GM12878 (cell line): ENCODE data around the gene RFXAP. TPM values are rescaled to one million over a fixed set of nuclear protein-coding genes. Genes with fewer than 3 reads are reported as not detected.

Experiments used
- ATAC-seq: fragments of 200-7000 bp; cut with Tn5 transposase; 3 replicates; pipeline ENCODE4 v1.9.1; 2020; ENCODE audit warnings: mild to moderate bottlenecking, moderate library complexity
- BruUV-seq: library from RNA; stranded (reverse); fragments of 400-500 nt; replicated peaks from 2 replicates; lab custom pipeline; 2021; lab: Mats Ljungman, UMichigan
- CTCF ChIA-PET: fragments of 300-600 bp; sonication (Branson Sonifier 250); formaldehyde crosslinking; extraction: SDS; loops from one replicate; lab custom pipeline; 2021; ENCODE audit warnings: inconsistent platforms; lab: Yijun Ruan, JAX
- POLR2A ChIA-PET: fragments of 350-600 bp; formaldehyde crosslinking; extraction: SDS; loops from one replicate; lab custom pipeline; 2021; ENCODE audit warnings: inconsistent platforms; lab: Charles Lee
- RAD21 ChIA-PET: fragments of 300-600 bp; sonication (Branson Sonifier 250); formaldehyde crosslinking; loops from one replicate; lab custom pipeline; 2023; ENCODE audit warnings: antibody characterized with exemption; ENCODE audit not compliant: unreplicated experiment; lab: Charles Lee
- SMC1A ChIA-PET: fragments of 300-600 bp; sonication (Branson Sonifier 250); formaldehyde crosslinking; loops from one replicate; lab custom pipeline; 2023; ENCODE audit not compliant: unreplicated experiment, uncharacterized antibody; lab: Charles Lee
- DNase-seq: peaks from one replicate; pipeline ENCODE4 v3.0.0-alpha.2; 2011; ENCODE audit warnings: low read depth, low spot score
- FAIRE-seq: peaks from 3 replicates; lab custom pipeline; 2011; peaks lifted over from hg19 to GRCh38; lab: Jason Lieb, UNC
- H2AFZ ChIP-seq: 2 replicates; pipeline ENCODE4 v1.6.0; 2011; ENCODE audit warnings: low read depth, low read length, control low read depth; ENCODE audit not compliant: control insufficient read depth
- H3K27ac ChIP-seq: 2 replicates; pipeline ENCODE4 v1.5.1; 2011; ENCODE audit warnings: control low read depth; ENCODE audit not compliant: control insufficient read depth, insufficient read depth
- H3K27me3 ChIP-seq, 2 experiments: replicated peaks in 1 of 2; 2 replicates each; pipeline versions ENCODE4 v1.6.0 to v1.6.1; 2011; ENCODE audit warnings: low read length in 1 of 2; ENCODE audit not compliant: control insufficient read depth in 2 of 2, insufficient read depth in 2 of 2
- H3K36me3 ChIP-seq, 2 experiments: 2 replicates each; pipeline ENCODE4 v1.5.1; 2011; ENCODE audit warnings: low read length in 1 of 2; ENCODE audit not compliant: control insufficient read depth in 2 of 2, insufficient read depth in 2 of 2
- H3K4me1 ChIP-seq: 2 replicates; pipeline ENCODE4 v1.6.1; 2011; ENCODE audit warnings: mild to moderate bottlenecking, low read length, moderate library complexity, mixed read lengths; ENCODE audit not compliant: control insufficient read depth, insufficient read depth
- H3K4me2 ChIP-seq: 2 replicates; pipeline ENCODE4 v1.6.0; 2011; ENCODE audit warnings: control low read depth; ENCODE audit not compliant: control insufficient read depth, insufficient read depth
- H3K4me3 ChIP-seq: fragments of 200-600 bp; sonication (generic); 2 replicates; pipeline ENCODE4 v1.5.1; 2016
- H3K79me2 ChIP-seq: 2 replicates; pipeline ENCODE4 v1.6.0; 2011; ENCODE audit warnings: low read length; ENCODE audit not compliant: control insufficient read depth, insufficient read depth
- H3K9ac ChIP-seq: 2 replicates; pipeline ENCODE4 v1.8.0; 2011; ENCODE audit warnings: low read length, control low read depth, mixed read lengths; ENCODE audit not compliant: control insufficient read depth, insufficient read depth
- H3K9me3 ChIP-seq: replicated peaks from 3 replicates; pipeline ENCODE4 v1.5.1; 2011; ENCODE audit warnings: mild to moderate bottlenecking, low read length; ENCODE audit not compliant: control insufficient read depth, insufficient read depth
- H4K20me1 ChIP-seq: 2 replicates; pipeline ENCODE4 v1.6.0; 2011; ENCODE audit not compliant: control insufficient read depth, insufficient read depth
- BRCA1 ChIP-seq: IDR thresholded peaks from 2 replicates; pipeline ENCODE4 v1.6.1; 2011; ENCODE audit warnings: low read depth, low read length, improper control_type of control experiment
- CHD4 ChIP-seq: fragments of 200-600 bp; sonication (generic); IDR thresholded peaks from 2 replicates; pipeline ENCODE4 v1.6.1; 2016; ENCODE audit warnings: mild to moderate bottlenecking
- FOXM1 ChIP-seq: IDR thresholded peaks from 2 replicates; pipeline ENCODE4 v1.6.1; 2012; ENCODE audit warnings: low read depth, mild to moderate bottlenecking, inconsistent platforms, low read length, moderate library complexity
- POLR2A ChIP-seq: IDR thresholded peaks from 2 replicates; pipeline ENCODE4 v1.6.1; 2011; ENCODE audit warnings: low read depth, mild to moderate bottlenecking, low read length
- POLR2AphosphoS2 ChIP-seq: IDR thresholded peaks from 2 replicates; pipeline ENCODE4 v1.6.1; 2011; ENCODE audit warnings: low read depth, mild to moderate bottlenecking, low read length, improper control_type of control experiment, moderate library complexity
- POU2F2 ChIP-seq: IDR thresholded peaks from 3 replicates; pipeline ENCODE4 v1.6.1; 2011; ENCODE audit warnings: low read depth, mild to moderate bottlenecking, low read length, borderline replicate concordance
- RB1 ChIP-seq: fragments of 450-650 bp; formaldehyde crosslinking; IDR thresholded peaks from 2 replicates; pipeline ENCODE4 v1.6.1; 2017; ENCODE audit warnings: mild to moderate bottlenecking, borderline replicate concordance
- RFX5 ChIP-seq: IDR thresholded peaks from 2 replicates; pipeline ENCODE4 v1.6.1; 2011; ENCODE audit warnings: low read depth, low read length, improper control_type of control experiment
- STAT3 ChIP-seq: IDR thresholded peaks from 2 replicates; pipeline ENCODE4 v1.6.1; 2011; ENCODE audit warnings: low read depth, low read length, improper control_type of control experiment
- TBL1XR1 ChIP-seq: IDR thresholded peaks from 2 replicates; pipeline ENCODE4 v1.6.1; 2012; ENCODE audit warnings: low read depth, low read length, improper control_type of control experiment
- ZNF207 ChIP-seq: fragments of 450-650 bp; IDR thresholded peaks from 2 replicates; pipeline ENCODE4 v1.6.1; 2014; ENCODE audit warnings: antibody characterized with exemption, mild to moderate bottlenecking, borderline replicate concordance
- ZNF384 ChIP-seq: IDR thresholded peaks from 2 replicates; pipeline ENCODE4 v1.6.1; 2012; ENCODE audit warnings: low read depth, mild to moderate bottlenecking, low read length, improper control_type of control experiment, borderline replicate concordance
- WGBS: methylation state at CpG from one replicate; pipeline ENCODE4 v1.1.6; 2016; ENCODE audit warnings: low lambda C conversion rate; ENCODE audit not compliant: insufficient replicate concordance, insufficient coverage; ENCODE audit errors: missing lambda C conversion rate; 5-methylcytosine and 5-hydroxymethylcytosine counted together
- in situ Hi-C: fragments of 300-500 bp; cut with MboI; formaldehyde crosslinking; loops from 9 replicates; pipeline ENCODE4 v1.14.3; 2018; ENCODE audit warnings: mixed read lengths
- intact Hi-C: fragments of 100-400 bp; cut with micrococcal nuclease; formaldehyde crosslinking; loops from one replicate; pipeline ENCODE4 v1.14.2; 2022; ENCODE audit not compliant: unreplicated experiment
- polyA plus RNA-seq, 11 experiments: library from polyadenylated mRNA; depleted of rRNA in 4 of 11; unstranded in 6 of 11; stranded (reverse) in 5 of 11; fragments of >200 nt; fragmentation: Nextera tagmentation in 4 of 11; fragmentation: Illumina TruSeq in 1 of 11; extraction: Ambion mirVana in 4 of 11; extraction: Trizol in 1 of 11; gene quantifications; 1 replicate in 1 of 11; 2 replicates in 10 of 11; pipeline versions ENCODE4 v1.2.1 to v1.2.3, GENCODE V29; 2011 to 2016; ENCODE audit warnings: inconsistent platforms in 2 of 11, missing spikeins in 2 of 11, low read depth in 1 of 11
- total RNA-seq, 4 experiments: library from RNA; depleted of rRNA in 3 of 4; stranded (reverse); fragments of >200 nt in 3 of 4; fragmentation: Illumina TruSeq in 1 of 4; extraction: Trizol in 1 of 4; gene quantifications; 2 replicates each; pipeline versions ENCODE4 v1.2.1 to v1.2.3, GENCODE V29; 2013 to 2021
- TF ChIP-seq, protein P1 (sequence below): IDR thresholded peaks from 2 replicates; pipeline ENCODE4 v1.6.1; 2012; ENCODE audit warnings: low read depth, low read length, improper control_type of control experiment
- TF ChIP-seq, protein P2 (sequence below): fragments of 150-350 bp; IDR thresholded peaks from 2 replicates; pipeline ENCODE4 v1.6.1; 2016; ENCODE audit warnings: low read depth, low read length
- TF ChIP-seq, protein P3 (sequence below): fragments of 450-650 bp; IDR thresholded peaks from 2 replicates; pipeline ENCODE4 v1.6.1; 2017; ENCODE audit warnings: borderline replicate concordance

The RFXAP gene
- total and polyA plus RNA-seq, 10 of the 15 experiments (the other 5 are each of a cell fraction or from before 2014, with no cell fraction given), result 3.4 to 13.3 (median 7.7) TPM

DNA sequence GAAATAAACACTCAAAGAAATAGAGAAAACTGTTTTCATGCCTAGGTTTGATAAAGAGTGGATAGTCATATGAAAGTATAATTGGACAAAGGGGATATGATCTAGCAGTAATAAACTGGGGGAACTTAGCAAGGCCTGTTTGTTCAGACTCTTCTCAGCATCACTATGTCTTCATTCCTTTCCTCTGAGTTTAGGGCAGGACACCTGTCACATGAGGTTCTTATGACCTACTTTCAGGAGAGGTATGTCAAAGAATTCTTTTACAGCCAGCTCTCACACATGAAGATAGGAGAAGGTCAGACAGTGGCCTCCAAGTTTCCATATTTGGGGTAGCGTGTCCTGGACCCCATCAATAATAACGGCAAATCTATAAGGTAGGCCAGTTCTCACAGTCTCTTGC, 11.4 kb upstream of the RFXAP start:
- H3K4me1 ChIP-seq, result no peaks in the 10 kb centered on the region
- WGBS, result 87% methylated on average over 2 of the region's 2 CpGs
- H3K9me3 ChIP-seq, result no peaks in the 10 kb centered on the region
- in situ Hi-C loops, result no loop called here
- ChIA-PET POLR2A (no interaction called here), RAD21 (no interaction called here), SMC1A (interaction anchor here (0.7 kb wide), 1 partner anchor 10 kb away, joined by 3 read pairs; no protein-coding TSS in a partner anchor), CTCF (interaction anchor here (2.1 kb wide), 1 partner anchor 8 kb away, joined by 7 read pairs; no protein-coding TSS in a partner anchor)
- H3K4me2 ChIP-seq, result no peak overlapping the region
- H3K27me3 ChIP-seq, result no peaks in the 10 kb centered on the region; a peak in 1 of 4 replicates
- intact Hi-C loops, result no loop called here
- no peak for FAIRE-seq
- no peak overlapping the region for H3K9ac ChIP-seq
- no peak for DNase-seq
- H2AFZ ChIP-seq, result no peak overlapping the region
- BruUV-seq, result no TSS peak
- no peaks in the 10 kb centered on the region for H3K79me2 ChIP-seq
- no peak overlapping the region for H3K4me3 ChIP-seq
- no peak for TF ChIP-seq POU2F2
- TF ChIP-seq TBL1XR1, result no peak
- TF ChIP-seq FOXM1, result no peak
- TF ChIP-seq RFX5, result no peak
- TF ChIP-seq, all 136 proteins: peak for 0
- Histone ChIP-seq H4K20me1 (no peaks in the 10 kb centered on the region), H3K36me3 (no peaks in the 10 kb centered on the region), H3K27ac (no peak overlapping the region)
- no peak for ATAC-seq

DNA sequence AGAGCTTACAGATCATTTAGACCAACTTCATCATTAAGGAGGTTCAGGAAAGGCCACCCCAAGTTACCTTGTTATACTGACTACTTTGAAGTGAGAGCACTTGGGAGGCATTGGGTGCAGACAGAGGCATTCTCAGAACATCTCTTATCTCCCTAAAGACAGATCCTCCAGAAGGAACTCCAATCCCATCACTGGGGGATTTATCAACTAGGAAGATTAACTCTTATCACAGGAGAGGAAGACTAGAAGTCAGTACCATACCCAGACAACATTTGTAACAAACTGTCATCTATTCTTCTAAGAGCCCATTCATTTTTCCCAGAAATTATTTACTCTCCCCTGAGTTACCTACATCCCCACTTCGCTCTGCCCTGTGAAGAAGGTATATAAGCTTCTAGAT, 5.8 kb upstream of the RFXAP start:
- no peaks in the 10 kb centered on the region for H3K36me3 ChIP-seq
- ATAC-seq (no peak), FAIRE-seq (no peak), DNase-seq (no peak)
- in situ Hi-C loops, result no loop called here
- SMC1A ChIA-PET, result no interaction called here
- H3K4me3 ChIP-seq, result no peak overlapping the region
- no TSS peak for BruUV-seq
- POLR2A ChIA-PET, result no interaction called here
- RAD21 ChIA-PET, result no interaction called here
- H2AFZ ChIP-seq, result no peak overlapping the region
- H3K4me2 ChIP-seq, result no peak overlapping the region
- no peak overlapping the region for H3K9ac ChIP-seq
- intact Hi-C loops, result no loop called here
- H3K4me1 ChIP-seq, result no peaks in the 10 kb centered on the region
- peaks cover 0 to 3% of the 10 kb centered on the region in 2 experiments; a peak in 2 of 4 replicates for H3K27me3 ChIP-seq
- WGBS, result 28% methylated on average over 1 of the region's 1 CpG
- no peaks in the 10 kb centered on the region for H4K20me1 ChIP-seq
- H3K9me3 ChIP-seq, result no peaks in the 10 kb centered on the region
- no peaks in the 10 kb centered on the region for H3K79me2 ChIP-seq
- no peak overlapping the region for H3K27ac ChIP-seq
- CTCF ChIA-PET, result no interaction called here
- TF ChIP-seq BRCA1, result no peak
- TF ChIP-seq ZNF207, result no peak
- TF ChIP-seq POLR2A, result no peak
- TF ChIP-seq CHD4, result no peak
- TF ChIP-seq, protein P1, sequence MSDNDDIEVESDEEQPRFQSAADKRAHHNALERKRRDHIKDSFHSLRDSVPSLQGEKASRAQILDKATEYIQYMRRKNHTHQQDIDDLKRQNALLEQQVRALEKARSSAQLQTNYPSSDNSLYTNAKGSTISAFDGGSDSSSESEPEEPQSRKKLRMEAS, result no peak
- no peak for TF ChIP-seq ZNF384
- TF ChIP-seq, protein P2, sequence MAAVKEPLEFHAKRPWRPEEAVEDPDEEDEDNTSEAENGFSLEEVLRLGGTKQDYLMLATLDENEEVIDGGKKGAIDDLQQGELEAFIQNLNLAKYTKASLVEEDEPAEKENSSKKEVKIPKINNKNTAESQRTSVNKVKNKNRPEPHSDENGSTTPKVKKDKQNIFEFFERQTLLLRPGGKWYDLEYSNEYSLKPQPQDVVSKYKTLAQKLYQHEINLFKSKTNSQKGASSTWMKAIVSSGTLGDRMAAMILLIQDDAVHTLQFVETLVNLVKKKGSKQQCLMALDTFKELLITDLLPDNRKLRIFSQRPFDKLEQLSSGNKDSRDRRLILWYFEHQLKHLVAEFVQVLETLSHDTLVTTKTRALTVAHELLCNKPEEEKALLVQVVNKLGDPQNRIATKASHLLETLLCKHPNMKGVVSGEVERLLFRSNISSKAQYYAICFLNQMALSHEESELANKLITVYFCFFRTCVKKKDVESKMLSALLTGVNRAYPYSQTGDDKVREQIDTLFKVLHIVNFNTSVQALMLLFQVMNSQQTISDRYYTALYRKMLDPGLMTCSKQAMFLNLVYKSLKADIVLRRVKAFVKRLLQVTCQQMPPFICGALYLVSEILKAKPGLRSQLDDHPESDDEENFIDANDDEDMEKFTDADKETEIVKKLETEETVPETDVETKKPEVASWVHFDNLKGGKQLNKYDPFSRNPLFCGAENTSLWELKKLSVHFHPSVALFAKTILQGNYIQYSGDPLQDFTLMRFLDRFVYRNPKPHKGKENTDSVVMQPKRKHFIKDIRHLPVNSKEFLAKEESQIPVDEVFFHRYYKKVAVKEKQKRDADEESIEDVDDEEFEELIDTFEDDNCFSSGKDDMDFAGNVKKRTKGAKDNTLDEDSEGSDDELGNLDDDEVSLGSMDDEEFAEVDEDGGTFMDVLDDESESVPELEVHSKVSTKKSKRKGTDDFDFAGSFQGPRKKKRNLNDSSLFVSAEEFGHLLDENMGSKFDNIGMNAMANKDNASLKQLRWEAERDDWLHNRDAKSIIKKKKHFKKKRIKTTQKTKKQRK, result no peak
- TF ChIP-seq POLR2AphosphoS2, result no peak
- TF ChIP-seq, protein P3, sequence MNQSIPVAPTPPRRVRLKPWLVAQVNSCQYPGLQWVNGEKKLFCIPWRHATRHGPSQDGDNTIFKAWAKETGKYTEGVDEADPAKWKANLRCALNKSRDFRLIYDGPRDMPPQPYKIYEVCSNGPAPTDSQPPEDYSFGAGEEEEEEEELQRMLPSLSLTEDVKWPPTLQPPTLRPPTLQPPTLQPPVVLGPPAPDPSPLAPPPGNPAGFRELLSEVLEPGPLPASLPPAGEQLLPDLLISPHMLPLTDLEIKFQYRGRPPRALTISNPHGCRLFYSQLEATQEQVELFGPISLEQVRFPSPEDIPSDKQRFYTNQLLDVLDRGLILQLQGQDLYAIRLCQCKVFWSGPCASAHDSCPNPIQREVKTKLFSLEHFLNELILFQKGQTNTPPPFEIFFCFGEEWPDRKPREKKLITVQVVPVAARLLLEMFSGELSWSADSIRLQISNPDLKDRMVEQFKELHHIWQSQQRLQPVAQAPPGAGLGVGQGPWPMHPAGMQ, result no peak
- no peak for TF ChIP-seq STAT3
- no peak for TF ChIP-seq RB1
